ENCODE results near the gene CCDC15.
"Not testable (repeated sequence)": the region's sequence is repeated elsewhere in the genome, so short reads cannot be mapped to it uniquely, and the experiment has no call there.

CCDC15 gene

GRCh38 chr11:124983674-124984511 is 29.9 kb downstream of the CCDC15 start:
- DNase-seq (ENCODE audit: low spot score in 2 of 2) = no peak
- Mint-ChIP-seq H3K27ac (ENCODE audit: low read depth) (no peak overlapping the region), H3K9me3 (peaks cover 25% of the 10 kb centered on the region), H3K36me3 (ENCODE audit: insufficient read depth) (peaks cover 5% of the 10 kb centered on the region), H3K4me3 (no peak overlapping the region), H3K27me3 (no peaks in the 10 kb centered on the region), H3K4me1 (no peaks in the 10 kb centered on the region)
- ATAC-seq (replicated peaks; ENCODE audit: extremely low read depth, poor library complexity, severe bottlenecking) = no peak

GRCh38 chr11:124984512-124984854 is 30.5 kb downstream of the CCDC15 start:
- Mint-ChIP-seq H3K9me3 (peaks cover 21% of the 10 kb centered on the region), H3K27ac (ENCODE audit: low read depth) (no peak overlapping the region), H3K27me3 (no peaks in the 10 kb centered on the region), H3K4me1 (no peaks in the 10 kb centered on the region), H3K4me3 (no peak overlapping the region), H3K36me3 (ENCODE audit: insufficient read depth) (peaks cover 5% of the 10 kb centered on the region)
- no peak for ATAC-seq (replicated peaks; ENCODE audit: extremely low read depth, poor library complexity, severe bottlenecking)
- no peak for DNase-seq (ENCODE audit: low spot score in 2 of 2)

- H3K27me3 Mint-ChIP-seq = no peaks in the 10 kb centered on the region
- H3K4me1 Mint-ChIP-seq = no peaks in the 10 kb centered on the region
- no peak overlapping the region for H3K4me3 Mint-ChIP-seq
- peaks cover 8% of the 10 kb centered on the region for H3K9me3 Mint-ChIP-seq
- ATAC-seq (replicated peaks; ENCODE audit: extremely low read depth, poor library complexity, severe bottlenecking) = no peak
- no peak overlapping the region for H3K27ac Mint-ChIP-seq (ENCODE audit: low read depth)
- H3K36me3 Mint-ChIP-seq (ENCODE audit: insufficient read depth) = peaks cover 7% of the 10 kb centered on the region
- no peak for DNase-seq (ENCODE audit: low spot score in 2 of 2)
Measured at GRCh38 chr11:124987096-124987495, 33.1 kb downstream of the CCDC15 start.

GRCh38 chr11:124988063-124988462 is 34.1 kb downstream of the CCDC15 start:
- peaks cover 2% of the 10 kb centered on the region for H3K9me3 Mint-ChIP-seq
- H3K36me3 Mint-ChIP-seq (ENCODE audit: insufficient read depth) = peaks cover 7% of the 10 kb centered on the region
- no peak overlapping the region for H3K27ac Mint-ChIP-seq (ENCODE audit: low read depth)
- no peak overlapping the region for H3K4me3 Mint-ChIP-seq
- ATAC-seq (replicated peaks; ENCODE audit: extremely low read depth, poor library complexity, severe bottlenecking) (no peak), DNase-seq (ENCODE audit: low spot score in 2 of 2) (no peak)
- H3K4me1 Mint-ChIP-seq = no peaks in the 10 kb centered on the region
- H3K27me3 Mint-ChIP-seq = no peaks in the 10 kb centered on the region

GRCh38 chr11:125001079-125001778 is 47.2 kb downstream of the CCDC15 start:
- no peaks in the 10 kb centered on the region for H3K9me3 Mint-ChIP-seq
- H3K36me3 Mint-ChIP-seq (ENCODE audit: insufficient read depth) = peaks cover 9% of the 10 kb centered on the region
- DNase-seq (ENCODE audit: low spot score in 2 of 2) (no peak), ATAC-seq (replicated peaks; ENCODE audit: extremely low read depth, poor library complexity, severe bottlenecking) (no peak)
- no peaks in the 10 kb centered on the region for H3K27me3 Mint-ChIP-seq
- H3K4me1 Mint-ChIP-seq = no peaks in the 10 kb centered on the region
- H3K4me3 Mint-ChIP-seq = no peak overlapping the region
- H3K27ac Mint-ChIP-seq (ENCODE audit: low read depth) = no peak overlapping the region

GRCh38 chr11:125001849-125002248 is 47.8 kb downstream of the CCDC15 start:
- DNase-seq (ENCODE audit: low spot score in 2 of 2) = no peak
- Mint-ChIP-seq H3K27ac (ENCODE audit: low read depth) (no peak overlapping the region), H3K4me3 (no peak overlapping the region), H3K27me3 (no peaks in the 10 kb centered on the region), H3K36me3 (ENCODE audit: insufficient read depth) (peaks cover 9% of the 10 kb centered on the region), H3K4me1 (no peaks in the 10 kb centered on the region), H3K9me3 (no peaks in the 10 kb centered on the region)
- no peak for ATAC-seq (replicated peaks; ENCODE audit: extremely low read depth, poor library complexity, severe bottlenecking)

GRCh38 chr11:125005491-125005890 is 51.5 kb downstream of the CCDC15 start:
- DNase-seq (ENCODE audit: low spot score in 2 of 2) (no peak), ATAC-seq (replicated peaks; ENCODE audit: extremely low read depth, poor library complexity, severe bottlenecking) (no peak)
- Mint-ChIP-seq H3K4me1 (no peaks in the 10 kb centered on the region), H3K27ac (ENCODE audit: low read depth) (no peak overlapping the region), H3K27me3 (no peaks in the 10 kb centered on the region), H3K36me3 (ENCODE audit: insufficient read depth) (peaks cover 9% of the 10 kb centered on the region), H3K9me3 (no peaks in the 10 kb centered on the region), H3K4me3 (no peak overlapping the region)

GRCh38 chr11:125016413-125016812 is 62.4 kb downstream of the CCDC15 start:
- DNase-seq (ENCODE audit: low spot score in 2 of 2) = no peak
- H3K4me1 Mint-ChIP-seq = no peaks in the 10 kb centered on the region
- ATAC-seq (replicated peaks; ENCODE audit: extremely low read depth, poor library complexity, severe bottlenecking) = no peak
- no peak overlapping the region for H3K4me3 Mint-ChIP-seq
- H3K9me3 Mint-ChIP-seq = no peaks in the 10 kb centered on the region
- no peak overlapping the region for H3K27ac Mint-ChIP-seq (ENCODE audit: low read depth)
- H3K27me3 Mint-ChIP-seq = no peaks in the 10 kb centered on the region
- peaks cover 3% of the 10 kb centered on the region for H3K36me3 Mint-ChIP-seq (ENCODE audit: insufficient read depth)

GRCh38 chr11:125020342-125020741 is 66.3 kb downstream of the CCDC15 start:
- Mint-ChIP-seq H3K27ac (ENCODE audit: low read depth) (no peak overlapping the region), H3K4me3 (no peak overlapping the region), H3K9me3 (no peaks in the 10 kb centered on the region), H3K27me3 (no peaks in the 10 kb centered on the region), H3K36me3 (ENCODE audit: insufficient read depth) (peaks cover 3% of the 10 kb centered on the region), H3K4me1 (no peaks in the 10 kb centered on the region)
- no peak for DNase-seq (ENCODE audit: low spot score in 2 of 2)
- ATAC-seq (replicated peaks; ENCODE audit: extremely low read depth, poor library complexity, severe bottlenecking) = no peak

GRCh38 chr11:125022551-125022950 is 68.5 kb downstream of the CCDC15 start:
- ATAC-seq (replicated peaks; ENCODE audit: extremely low read depth, poor library complexity, severe bottlenecking) (no peak), DNase-seq (ENCODE audit: low spot score in 2 of 2) (no peak)
- no peaks in the 10 kb centered on the region for H3K9me3 Mint-ChIP-seq
- H3K27me3 Mint-ChIP-seq = no peaks in the 10 kb centered on the region
- H3K4me1 Mint-ChIP-seq = no peaks in the 10 kb centered on the region
- H3K27ac Mint-ChIP-seq (ENCODE audit: low read depth) = no peak overlapping the region
- H3K4me3 Mint-ChIP-seq = no peak overlapping the region
- H3K36me3 Mint-ChIP-seq (ENCODE audit: insufficient read depth) = peaks cover 3% of the 10 kb centered on the region

GRCh38 chr11:125025968-125026367 is 72.0 kb downstream of the CCDC15 start:
- no peaks in the 10 kb centered on the region for H3K27me3 Mint-ChIP-seq
- H3K27ac Mint-ChIP-seq (ENCODE audit: low read depth) = no peak overlapping the region
- H3K36me3 Mint-ChIP-seq (ENCODE audit: insufficient read depth) = peaks cover 2% of the 10 kb centered on the region
- no peak overlapping the region for H3K4me3 Mint-ChIP-seq
- DNase-seq (ENCODE audit: low spot score in 2 of 2) (no peak), ATAC-seq (replicated peaks; ENCODE audit: extremely low read depth, poor library complexity, severe bottlenecking) (no peak)
- H3K9me3 Mint-ChIP-seq = no peaks in the 10 kb centered on the region
- no peaks in the 10 kb centered on the region for H3K4me1 Mint-ChIP-seq

GRCh38 chr11:125029431-125029830 is 75.4 kb downstream of the CCDC15 start:
- not testable (repeated sequence) for ATAC-seq (replicated peaks; ENCODE audit: extremely low read depth, poor library complexity, severe bottlenecking); H3K27ac Mint-ChIP-seq (ENCODE audit: low read depth); H3K9me3 Mint-ChIP-seq; H3K4me1 Mint-ChIP-seq; H3K4me3 Mint-ChIP-seq; H3K27me3 Mint-ChIP-seq; DNase-seq (ENCODE audit: low spot score in 2 of 2); H3K36me3 Mint-ChIP-seq (ENCODE audit: insufficient read depth)

- Mint-ChIP-seq H3K9me3 (peaks cover 6% of the 10 kb centered on the region), H3K27ac (ENCODE audit: low read depth) (no peak overlapping the region), H3K36me3 (ENCODE audit: insufficient read depth) (peaks cover 3% of the 10 kb centered on the region), H3K4me1 (no peaks in the 10 kb centered on the region), H3K4me3 (no peak overlapping the region), H3K27me3 (no peaks in the 10 kb centered on the region)
- ATAC-seq (replicated peaks; ENCODE audit: extremely low read depth, poor library complexity, severe bottlenecking) = no peak
- DNase-seq (ENCODE audit: low spot score in 2 of 2) = no peak
Measured at GRCh38 chr11:125036933-125037332, 82.9 kb downstream of the CCDC15 start.
